DMS79 treated with DMSO at 0.1 percent for 48 hours (cell line): ENCODE results near the gene TBC1D22A.
A peak's percentile ranks its signal among the peaks of the same experiment; 100 is the strongest.

Experiments
- DNase-seq: peaks from one replicate; lab custom pipeline; 2025; lab: John Stamatoyannopoulos, UW

The TBC1D22A gene

DNA sequence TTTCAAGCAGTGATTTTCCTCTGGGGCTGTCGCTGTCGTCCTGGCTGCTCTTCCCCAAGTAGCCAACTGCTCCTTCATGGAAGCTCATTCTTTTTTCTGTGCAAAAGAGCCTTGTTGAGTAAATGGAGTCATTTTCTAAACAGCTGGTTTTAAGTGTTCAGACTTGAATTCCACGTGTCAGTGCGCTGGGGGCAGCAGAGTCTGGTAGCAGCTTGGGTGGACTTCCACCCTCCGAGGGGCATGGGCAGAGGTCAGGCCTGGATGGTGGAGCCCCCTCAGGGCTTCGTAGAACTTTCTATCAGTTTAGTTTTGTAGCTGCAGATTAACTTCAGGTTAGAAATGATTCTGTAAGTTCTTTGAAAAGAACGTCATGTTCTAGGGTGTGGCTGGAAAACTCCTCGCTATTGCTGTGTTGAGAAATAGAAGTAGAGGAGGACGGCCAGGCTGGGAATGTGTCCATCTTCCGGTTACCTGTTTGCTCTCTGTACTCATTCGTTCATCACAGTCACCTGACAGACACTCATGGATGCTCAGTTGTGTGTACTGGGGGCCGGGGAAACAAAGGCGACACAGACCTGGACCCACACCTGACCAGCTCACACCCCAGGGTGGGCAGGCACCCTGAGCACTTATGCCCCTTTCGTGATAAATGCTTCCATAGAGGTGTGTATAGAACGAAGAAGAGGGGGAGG, 270.7 kb downstream of the TBC1D22A start:
- DNase-seq, result no peak

DNA sequence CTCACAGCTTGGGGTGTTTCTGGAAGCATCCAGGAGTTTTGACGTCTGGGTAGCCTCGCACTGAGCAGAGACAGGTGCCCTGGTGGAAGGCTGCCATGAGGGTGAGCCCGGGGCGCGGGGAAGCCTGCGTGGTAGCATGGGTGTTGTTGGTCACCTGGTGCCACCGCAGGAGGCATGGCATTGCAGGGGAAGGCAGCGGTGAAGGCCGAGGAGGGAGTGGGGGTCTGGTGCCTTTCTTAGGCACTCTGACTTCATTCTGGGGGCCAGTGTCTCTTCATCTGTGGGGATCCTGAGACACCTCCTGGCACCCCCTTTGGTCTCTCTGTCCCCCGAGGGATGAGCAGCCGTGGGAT, 271.2 kb downstream of the TBC1D22A start:
- no peak for DNase-seq

DNA sequence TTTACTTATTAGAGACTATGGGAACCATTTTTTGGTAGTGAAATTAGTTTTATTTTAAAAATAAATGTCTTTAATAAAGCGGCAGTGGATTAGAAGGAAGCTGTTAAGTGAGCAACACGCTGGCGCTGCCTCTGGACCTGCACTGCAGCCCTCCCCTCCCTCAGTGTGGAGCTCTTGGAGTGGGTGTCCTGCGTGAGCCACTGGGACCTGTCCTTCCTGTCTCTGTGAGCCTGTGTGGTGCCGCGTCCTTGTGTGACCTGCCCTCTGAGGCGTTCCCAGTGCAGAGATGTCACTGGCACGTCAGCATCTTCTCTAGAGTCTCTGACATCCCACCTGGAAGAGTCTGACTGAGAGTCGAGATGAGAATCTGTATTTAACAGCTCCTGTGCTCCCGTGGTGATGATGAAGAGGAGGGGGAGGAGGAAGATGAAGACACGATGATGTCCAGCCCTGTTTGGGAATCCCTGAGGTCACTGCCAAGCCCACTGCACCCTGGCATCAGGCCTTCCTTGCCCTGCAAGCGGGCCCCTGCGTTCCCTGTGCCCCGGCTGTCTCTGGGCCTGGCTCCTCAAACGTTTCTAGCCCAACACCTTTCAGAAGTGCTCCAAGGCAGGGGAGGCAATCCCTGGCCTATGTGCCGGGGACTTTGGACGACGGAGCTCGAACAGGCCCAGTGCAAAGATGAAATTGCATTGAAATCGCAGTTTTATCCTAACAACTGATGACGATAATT, 271.8 kb downstream of the TBC1D22A start:
- DNase-seq, result no peak

DNA sequence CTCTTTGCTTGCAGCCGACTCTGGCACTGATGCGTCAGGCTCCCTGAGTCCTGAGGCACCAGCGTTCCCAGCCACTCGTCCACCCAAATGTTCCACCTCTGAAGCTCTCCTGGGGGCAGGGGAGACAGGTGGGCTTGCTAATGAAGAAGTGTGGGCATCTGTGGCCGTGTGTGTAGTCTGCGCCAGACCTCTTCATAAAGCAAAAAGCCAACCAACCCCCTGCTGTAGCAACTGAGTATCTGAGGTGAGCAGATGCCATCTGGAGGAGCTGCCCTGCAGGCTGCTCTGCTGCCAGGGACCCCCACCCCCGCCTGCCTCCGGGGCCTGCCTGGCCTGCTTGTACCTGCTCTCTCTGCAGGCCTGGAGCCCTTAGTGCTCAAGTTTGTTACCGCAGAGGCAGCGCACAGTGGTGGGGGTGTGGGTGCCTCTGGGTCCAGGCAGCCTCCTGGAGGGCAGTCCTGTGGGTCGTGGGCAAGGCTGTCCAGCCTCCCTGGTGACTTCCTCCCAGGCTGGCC, 272.5 kb downstream of the TBC1D22A start:
- DNase-seq, result peak; percentile 24

DNA sequence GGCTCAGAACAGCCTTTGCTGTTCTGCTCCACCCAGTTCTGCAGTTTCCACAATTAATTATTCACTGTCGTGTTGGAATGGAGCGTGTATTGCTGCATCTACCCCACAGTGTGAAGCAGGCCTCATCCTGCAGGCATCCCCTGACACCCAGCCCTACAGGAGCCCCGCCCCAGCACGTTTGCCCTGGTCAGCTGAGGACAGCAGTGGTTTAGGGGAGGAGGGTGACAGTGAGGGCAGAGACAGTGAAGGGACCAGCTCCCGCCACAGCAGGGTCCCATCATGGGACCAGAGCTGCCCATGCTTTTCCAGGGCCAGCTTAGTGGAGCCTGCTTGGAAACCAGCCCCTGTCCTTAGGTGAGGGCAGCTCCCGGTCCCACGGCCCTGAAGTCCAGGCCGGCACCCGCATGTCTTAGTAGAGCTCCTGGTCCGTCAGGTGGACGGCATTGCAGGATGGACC, 273.0 kb downstream of the TBC1D22A start:
- no peak for DNase-seq

DNA sequence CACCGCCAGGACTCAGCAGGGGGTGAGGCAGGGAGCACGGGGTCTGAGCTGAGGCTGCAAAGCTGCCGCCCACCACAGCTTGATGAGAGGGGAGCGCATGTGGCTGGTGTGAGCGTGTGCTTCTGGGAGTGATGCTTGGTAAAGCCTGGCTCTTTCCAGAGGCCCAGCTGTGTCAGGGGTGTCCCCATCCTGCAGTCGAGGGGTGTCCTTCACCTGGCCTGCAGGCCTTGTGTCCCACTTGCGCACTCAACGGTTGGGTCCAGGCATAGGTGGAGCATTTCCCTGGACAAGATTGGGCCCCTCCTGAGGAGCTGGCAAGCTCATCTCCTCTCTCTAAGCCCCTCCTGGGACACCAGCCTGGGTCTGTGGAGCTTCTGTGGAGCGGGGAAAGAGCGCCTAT, 273.9 kb downstream of the TBC1D22A start:
- DNase-seq, result no peak

DNA sequence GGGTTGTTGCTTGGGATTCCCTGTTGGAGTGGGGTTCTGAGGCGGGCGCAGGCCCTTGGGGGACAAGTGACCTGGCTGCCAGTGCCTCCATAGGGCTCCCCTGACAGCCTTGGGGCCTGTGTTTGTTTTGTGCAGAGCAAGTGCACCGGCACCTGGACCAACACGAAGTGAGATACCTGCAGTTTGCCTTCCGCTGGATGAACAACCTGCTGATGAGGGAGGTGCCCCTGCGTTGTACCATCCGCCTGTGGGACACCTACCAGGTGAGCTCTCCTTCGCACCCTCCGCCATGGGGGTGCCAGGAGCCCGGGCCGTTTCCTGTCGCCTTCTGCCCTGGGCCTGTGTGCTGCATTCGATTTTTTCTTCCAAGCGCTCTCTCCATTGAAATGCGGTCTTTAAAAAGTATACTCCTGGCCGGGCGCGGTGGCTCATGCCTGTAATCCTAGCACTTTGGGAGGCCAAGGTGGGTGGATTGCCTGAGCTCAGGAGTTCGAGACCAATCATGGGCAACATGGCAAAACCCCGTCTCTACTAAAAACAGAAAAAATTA, 274.6 kb downstream of the TBC1D22A start:
- DNase-seq, result no peak

DNA sequence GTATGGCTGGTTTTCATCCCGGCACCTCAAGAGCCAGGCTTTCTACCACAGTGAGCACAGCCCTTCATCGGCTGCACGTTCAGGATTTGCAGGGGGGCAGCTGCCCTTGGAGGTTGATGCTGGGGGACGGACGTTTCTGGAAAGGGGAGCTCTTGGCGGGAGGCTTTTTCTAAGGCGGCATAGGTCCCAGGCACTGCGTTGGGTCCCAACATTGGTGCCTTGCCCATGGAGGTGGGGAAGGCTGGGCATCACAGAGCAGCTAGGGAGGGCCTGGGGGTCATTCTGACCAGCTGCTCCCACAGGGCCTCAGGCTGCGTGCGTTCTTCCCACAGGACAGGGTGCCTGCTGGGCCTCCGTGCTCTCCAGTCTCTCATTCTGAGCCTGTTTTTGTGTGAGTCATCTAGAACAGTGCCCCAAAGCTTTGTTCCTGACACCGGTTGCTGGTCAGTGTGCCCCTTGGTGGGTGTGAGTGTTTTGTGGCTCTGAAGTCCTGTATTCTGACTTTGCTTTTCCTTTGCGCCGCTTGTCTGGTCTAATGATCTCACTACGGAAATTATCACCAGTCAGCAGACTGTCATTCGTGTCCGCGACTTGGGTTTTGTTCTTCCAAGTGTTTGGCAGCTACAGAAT, 275.9 kb downstream of the TBC1D22A start:
- no peak for DNase-seq

DNA sequence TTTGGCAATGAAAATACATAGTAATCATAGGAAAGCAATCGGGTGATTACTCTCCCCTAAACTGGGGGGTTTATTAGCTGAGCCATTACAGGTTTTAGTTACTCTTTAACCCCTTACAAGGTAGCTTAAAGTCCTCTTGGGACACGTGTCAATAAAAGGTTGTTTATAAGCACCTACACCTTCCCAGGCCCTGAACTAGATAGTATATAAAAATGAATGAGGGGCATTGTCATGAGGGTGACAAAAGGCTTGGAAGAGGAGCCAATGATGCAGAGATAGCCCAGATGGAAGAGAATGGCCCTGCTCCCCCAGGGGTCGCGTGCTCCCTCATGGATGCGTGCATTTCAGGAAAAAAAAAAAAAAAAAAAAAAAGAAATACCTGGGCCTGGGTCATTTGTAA, 276.9 kb downstream of the TBC1D22A start:
- DNase-seq, result no peak

DNA sequence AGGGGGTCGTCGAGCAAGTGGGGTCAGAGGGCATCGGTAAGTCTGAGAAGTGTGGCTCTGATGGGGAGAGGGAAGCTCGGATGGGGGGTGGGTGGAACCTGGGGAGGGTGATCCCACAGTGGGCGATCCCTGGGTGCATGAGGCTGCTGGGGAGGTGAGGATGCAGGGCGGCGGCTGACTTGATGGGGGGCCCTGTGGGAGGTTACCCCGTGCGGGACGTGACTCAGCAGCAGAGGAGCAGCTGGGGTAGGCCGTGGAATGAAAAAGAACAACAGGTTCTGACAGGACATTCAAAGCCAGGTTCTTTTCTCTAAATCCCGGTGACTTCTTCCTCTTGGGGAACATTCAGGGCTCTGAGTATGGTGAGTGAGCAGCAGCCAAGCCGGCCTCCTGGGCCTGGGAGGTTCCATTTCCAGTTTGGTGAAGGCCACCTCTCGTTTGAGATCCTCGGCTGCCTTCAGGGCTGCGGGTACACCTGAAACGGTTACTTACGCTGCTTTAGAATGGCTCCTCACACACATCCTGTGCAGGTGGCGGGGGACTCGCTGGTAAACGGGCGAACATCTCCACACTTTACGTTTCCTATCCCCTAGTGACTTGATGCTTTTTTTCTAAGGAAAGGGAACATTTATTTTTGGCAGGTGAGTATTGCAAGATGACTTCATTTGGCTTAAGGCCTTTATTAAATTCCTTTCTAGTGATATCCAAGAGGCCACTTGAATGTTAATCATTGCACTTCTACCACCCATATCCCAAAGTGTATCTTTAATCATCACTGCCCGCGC, 278.2 kb downstream of the TBC1D22A start:
- peak; percentile 12 for DNase-seq

DNA sequence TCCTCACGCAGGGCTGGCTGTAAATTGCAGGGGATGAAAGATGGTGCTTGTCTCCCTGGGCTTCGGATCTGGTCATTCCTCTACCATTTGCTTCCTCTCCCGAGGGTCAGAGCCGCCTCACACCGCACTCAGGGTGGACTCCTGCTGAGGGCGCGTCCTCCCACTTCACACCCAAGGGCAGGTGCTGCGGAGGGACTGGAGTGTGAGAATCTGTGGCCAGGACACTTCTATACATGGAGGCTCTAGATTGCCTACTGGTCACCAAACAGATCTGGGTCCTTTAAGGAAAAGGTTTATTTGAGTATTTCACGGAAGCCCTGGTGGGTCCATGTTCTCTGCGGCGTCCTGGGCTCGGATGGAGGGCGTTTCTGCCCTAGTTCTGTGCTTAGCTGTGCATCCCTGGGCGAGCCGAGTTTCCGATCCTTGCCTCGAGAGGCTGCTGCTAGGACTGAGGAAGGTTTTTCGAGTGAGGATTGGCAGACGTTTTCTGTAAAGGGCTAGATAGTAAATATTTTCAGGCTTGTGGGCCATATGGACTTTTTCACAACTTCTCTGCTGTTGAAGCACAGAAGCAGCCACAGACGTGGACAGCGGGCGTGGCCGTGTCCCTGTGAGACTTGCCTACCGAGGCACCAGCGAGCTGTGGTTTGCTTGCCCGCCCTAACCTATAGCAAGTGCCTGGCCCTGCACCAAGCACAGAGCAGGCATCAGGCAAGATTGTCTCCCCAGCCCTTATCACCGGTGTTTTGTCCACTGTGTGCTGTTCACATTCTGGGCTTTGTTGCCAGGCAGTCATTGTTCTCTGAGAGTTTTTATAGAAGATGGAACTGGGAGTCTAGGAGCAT, 279.0 kb downstream of the TBC1D22A start:
- no peak for DNase-seq

DNA sequence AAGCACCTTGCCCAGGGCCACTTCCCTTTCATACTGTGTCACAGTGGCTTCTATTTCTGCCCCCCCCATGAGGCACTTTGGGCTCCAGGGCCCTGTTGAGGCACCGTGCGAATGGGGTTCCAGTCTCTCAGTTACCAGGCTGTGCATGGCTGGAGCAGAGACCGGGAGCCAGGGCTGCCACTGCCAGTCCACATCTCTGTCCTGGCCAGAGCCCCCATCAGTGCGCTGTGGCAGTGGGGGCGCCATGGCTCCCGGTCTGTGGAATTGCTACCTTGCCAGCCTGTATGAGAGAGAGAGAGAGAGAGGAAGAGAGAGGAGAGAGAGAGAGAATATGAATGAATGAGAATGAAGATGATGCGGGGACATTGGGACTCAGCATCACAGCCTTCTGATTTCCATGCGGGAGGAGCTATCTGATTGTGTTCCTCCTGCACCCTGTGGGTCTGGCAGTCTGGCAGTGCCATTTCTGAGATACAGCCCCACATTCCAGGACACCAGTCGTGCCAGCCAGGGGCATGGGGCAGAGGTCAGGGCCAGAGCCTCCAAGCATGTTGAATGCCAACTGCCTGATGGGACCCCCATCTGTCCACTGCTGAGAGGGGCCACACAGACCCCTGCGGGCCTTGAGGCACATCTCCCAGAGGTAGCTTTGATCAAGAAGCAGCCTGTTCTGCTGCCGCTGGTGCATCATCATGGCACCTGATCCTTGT, 279.8 kb downstream of the TBC1D22A start:
- no peak for DNase-seq

DNA sequence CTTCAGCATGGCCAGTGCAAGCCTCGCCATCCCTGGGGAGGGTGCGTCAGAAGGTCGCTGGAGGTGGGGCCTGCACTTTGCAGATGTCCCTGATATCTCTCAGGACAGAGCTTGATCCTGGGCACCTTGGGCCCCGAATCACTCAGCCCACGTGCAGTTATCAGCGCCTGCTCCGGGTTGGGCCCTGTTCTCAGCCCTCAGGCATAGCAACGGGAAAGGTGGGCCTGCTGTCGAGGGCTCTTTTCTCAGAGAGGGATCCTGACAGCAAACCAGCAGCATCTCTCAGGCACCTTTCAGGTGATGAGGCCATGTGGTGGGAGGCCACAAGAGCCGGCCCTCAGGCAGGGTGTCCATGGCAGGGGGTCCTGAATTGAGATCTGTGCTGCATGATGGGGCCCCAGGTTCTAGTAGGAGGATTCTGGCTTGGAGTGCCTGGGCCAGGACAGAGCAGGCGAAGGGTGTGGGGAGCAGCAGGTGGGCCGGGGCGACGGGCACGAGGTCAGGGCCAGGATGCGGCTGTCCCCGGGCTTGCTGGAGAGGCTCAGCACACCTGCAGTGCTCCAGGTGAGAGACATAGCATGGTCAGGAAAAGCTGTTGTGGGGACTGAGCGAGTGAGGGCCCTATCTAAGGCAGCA, 280.5 kb downstream of the TBC1D22A start:
- DNase-seq, result no peak

DNA sequence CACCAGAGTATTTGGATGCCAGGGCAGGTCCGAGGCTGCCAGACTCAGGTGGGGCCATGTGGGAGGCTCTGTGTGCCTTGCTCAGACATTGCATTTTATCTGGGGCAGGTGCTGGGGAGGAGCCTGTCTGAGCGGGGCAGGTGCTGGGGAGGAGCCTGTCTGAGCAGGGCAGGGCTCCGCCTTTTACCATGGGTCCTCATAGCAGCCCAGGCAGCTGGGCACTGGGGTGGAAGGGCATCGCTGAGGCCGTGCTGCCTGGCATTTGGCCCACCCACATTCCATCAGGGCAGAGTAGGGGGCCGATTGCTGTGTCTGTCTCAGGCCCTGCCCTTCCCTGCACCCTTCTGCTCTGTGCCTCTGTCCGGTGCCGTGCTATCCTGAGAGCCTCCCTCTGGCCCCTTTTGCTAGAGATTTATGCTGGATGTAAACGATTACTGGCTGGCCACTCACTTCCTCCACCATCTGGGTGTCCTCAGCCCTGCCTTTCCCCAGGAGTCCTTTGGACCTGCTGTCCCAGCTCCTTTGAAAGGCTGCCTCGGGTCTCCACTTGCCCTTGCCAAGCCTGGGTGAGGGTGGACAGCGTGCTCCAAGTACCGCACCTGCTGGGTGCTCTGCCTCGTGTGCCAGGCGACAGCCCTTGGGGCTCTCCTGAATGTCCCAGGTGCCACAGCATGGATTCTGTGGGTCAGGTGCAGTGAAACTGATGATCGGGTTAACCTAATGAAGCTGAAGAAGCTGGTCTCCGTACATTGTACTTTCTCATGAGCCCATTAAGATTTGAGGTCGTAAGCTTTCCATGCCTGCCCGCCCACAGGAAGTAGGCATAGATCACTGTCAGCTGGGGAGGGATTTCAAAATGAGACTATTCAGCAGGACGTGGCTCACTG, 281.6 kb downstream of the TBC1D22A start:
- DNase-seq, result peak; percentile 60

DNA sequence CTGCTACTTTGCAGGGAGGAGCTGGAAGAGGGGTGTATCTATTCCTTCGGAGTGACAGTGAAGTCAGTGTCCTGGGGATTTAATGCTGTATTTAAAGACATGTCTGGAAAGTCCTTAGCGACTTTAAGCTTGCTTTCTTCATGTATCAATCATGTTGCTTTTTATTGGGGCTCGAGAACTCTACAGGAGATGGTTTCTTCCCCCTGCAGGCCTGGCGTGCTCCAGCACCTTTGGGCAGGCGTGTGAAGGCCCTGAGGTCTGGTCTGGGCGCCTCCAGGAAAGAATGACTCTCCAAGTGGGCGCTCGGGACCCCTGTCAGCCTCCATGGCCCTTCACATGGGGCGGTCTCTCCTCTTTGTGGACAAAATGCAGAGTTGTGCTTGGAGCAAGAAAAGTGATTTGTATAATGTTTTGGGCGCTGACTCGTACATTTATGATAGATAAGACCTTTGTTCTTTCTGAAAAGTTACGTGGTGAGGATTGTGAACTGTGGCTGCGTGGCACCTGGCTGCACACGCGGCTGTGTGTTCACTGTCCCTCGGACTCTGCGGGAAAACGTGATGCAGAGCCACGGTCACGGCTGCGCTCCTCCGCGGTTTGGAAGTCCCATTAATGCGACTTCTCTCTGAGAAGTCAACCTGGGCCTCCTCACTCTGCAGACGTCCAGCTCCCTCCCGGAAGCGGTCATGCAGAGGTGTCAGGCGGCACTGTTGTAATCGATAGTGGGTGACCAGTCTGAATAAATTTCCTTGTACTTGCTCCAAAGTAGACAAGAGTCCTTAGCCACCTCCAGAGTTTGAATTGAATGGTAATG, 282.5 kb downstream of the TBC1D22A start:
- DNase-seq, result no peak

DNA sequence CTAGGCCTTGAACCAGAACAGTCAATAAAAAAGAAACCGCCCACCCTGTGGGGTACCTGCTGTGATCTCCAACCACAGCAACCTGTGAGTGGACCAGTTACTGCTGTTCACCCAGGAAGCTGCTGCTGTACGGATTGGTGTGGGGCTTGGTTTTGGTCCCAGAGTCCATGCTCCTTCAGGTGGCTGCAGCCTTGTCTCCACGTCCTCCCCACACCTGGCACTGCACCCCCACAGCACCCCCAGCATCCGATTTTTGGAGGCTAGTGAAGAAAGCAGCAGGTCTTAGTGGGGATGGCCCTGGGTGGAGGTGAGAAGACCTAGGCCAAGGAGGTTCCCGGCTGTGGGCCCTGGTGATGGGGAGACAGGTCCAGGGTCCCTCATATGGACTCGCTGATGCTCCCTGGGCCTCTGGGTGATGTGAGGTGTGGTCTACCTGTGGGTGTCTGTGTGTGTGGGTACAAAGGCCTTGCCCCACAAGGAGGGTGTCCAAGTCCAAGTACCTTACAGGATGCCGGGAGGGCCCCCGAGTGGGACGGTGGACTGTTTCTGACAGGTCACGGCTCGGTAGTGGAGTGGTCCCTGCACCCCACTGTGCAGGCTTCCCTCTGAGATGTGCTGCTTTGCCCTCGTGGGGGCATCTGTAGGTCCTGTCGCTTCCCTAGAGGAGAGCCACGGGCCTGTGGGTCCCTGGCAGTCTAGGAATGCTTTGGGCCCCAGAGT, 283.4 kb downstream of the TBC1D22A start:
- no peak for DNase-seq

DNA sequence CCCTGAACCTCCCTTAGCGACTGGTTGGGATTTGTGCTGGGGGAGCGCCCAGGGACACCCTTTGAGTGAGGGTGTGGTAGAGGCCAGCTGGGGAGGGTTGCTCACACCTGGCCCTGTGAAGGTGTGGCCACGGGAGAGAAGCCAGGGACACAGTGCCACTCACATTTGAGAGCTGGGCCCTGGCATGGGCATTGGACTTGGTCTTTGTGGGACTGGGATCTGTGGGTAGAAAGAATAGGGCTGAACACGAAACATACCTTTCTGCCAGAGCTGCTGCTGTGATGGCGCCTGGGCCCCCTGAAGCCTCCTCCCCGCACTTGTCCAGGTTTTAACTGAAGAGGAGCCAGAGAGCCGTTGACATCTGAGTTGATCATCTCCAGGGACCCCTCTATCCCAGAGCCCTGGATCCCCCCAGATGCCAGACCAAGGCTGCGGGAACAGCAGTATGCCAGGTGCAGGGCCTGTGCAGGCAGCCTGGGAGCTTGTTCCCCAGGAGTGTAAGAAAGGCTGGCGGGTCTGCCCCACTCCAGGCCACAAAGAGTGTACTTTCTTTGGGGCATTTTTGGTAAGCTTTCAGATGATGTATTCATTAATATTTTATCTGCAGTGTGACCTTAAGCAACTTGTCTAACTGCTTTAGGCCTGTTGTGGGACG, 284.1 kb downstream of the TBC1D22A start:
- no peak for DNase-seq
